Measurements from ENCODE around the gene MACROH2A2. TPM values are rescaled to one million over a fixed set of nuclear protein-coding genes. Genes with fewer than 3 reads are reported as not detected.
A peak's percentile ranks its signal among the peaks of the same experiment; 100 is the strongest.
"Not testable (repeated sequence)": the region's sequence is repeated elsewhere in the genome, so short reads cannot be mapped to it uniquely, and the experiment has no call there.

Gene MACROH2A2
- 8.4 TPM for total RNA-seq

- Histone ChIP-seq H3K4me1 (ENCODE audit: control insufficient read depth in 3 of 3, insufficient read depth in 3 of 3, low read length in 3 of 3) (peaks cover 7 to 14% (median 10%) of the 10 kb centered on the region in 3 donors), H3K27me3 (ENCODE audit: control insufficient read depth in 3 of 3, insufficient read depth in 3 of 3, low read length in 3 of 3) (peaks cover 4 to 21% (median 17%) of the 10 kb centered on the region in 3 donors), H3K36me3 (ENCODE audit: control insufficient read depth in 3 of 3, insufficient read depth in 3 of 3, low read length in 3 of 3) (no peaks in the 10 kb centered on the region)
Observed at GRCh38 chr10:70052462-70053217, at the start of gene MACROH2A2. MACROH2A2 (plus strand) TSS chr10:70052846; CDS start chr10:70075659, 22,813 bp downstream.

GRCh38 chr10:70007116-70007820, 45.4 kb upstream of the MACROH2A2 start:
- Histone ChIP-seq H3K4me1 (ENCODE audit: control insufficient read depth in 3 of 3, insufficient read depth in 3 of 3, low read length in 3 of 3) (no peaks in the 10 kb centered on the region), H3K36me3 (ENCODE audit: control insufficient read depth in 3 of 3, insufficient read depth in 3 of 3, low read length in 3 of 3) (no peaks in the 10 kb centered on the region), H3K27ac (ENCODE audit: low read depth, low read length) (no peak overlapping the region), H3K9me3 (ENCODE audit: control insufficient read depth in 3 of 3, low read length in 3 of 3) (no peaks in the 10 kb centered on the region), H3K9ac (ENCODE audit: low read depth in 1 of 3, low read length in 3 of 3) (no peak overlapping the region), H3K27me3 (ENCODE audit: control insufficient read depth in 3 of 3, insufficient read depth in 3 of 3, low read length in 3 of 3) (no peaks in the 10 kb centered on the region), H3K4me3 (ENCODE audit: low read length in 3 of 3) (no peak overlapping the region)

More at GRCh38 chr10:70052462-70053217, at the start of gene MACROH2A2:
- Histone ChIP-seq H3K4me3 (ENCODE audit: low read length in 3 of 3) (peak within 1 kb of the TSS; percentile 68 to 82 (median 78)), H3K27ac (ENCODE audit: low read depth, low read length) (no peak within 1 kb of the TSS), H3K9ac (ENCODE audit: low read depth in 1 of 3, low read length in 3 of 3) (peak within 1 kb of the TSS; percentile 73 to 82 (median 73)), H3K9me3 (ENCODE audit: control insufficient read depth in 3 of 3, low read length in 3 of 3) (no peaks in the 10 kb centered on the region)

GRCh38 chr10:70031215-70031614, 21.4 kb upstream of the MACROH2A2 start:
- Histone ChIP-seq H3K4me3 (ENCODE audit: low read length in 3 of 3) (no peak overlapping the region), H3K27ac (ENCODE audit: low read depth, low read length) (no peak overlapping the region), H3K27me3 (ENCODE audit: control insufficient read depth in 3 of 3, insufficient read depth in 3 of 3, low read length in 3 of 3) (peaks cover 0 to 3% (median 0%) of the 10 kb centered on the region in 3 donors), H3K4me1 (ENCODE audit: control insufficient read depth in 3 of 3, insufficient read depth in 3 of 3, low read length in 3 of 3) (no peaks in the 10 kb centered on the region), H3K36me3 (ENCODE audit: control insufficient read depth in 3 of 3, insufficient read depth in 3 of 3, low read length in 3 of 3) (no peaks in the 10 kb centered on the region), H3K9ac (ENCODE audit: low read depth in 1 of 3, low read length in 3 of 3) (no peak overlapping the region), H3K9me3 (ENCODE audit: control insufficient read depth in 3 of 3, low read length in 3 of 3) (peaks cover 0 to 5% (median 0%) of the 10 kb centered on the region in 3 donors)

GRCh38 chr10:70032667-70033289, 19.9 kb upstream of the MACROH2A2 start:
- no peaks in the 10 kb centered on the region for H3K4me1 ChIP-seq (ENCODE audit: control insufficient read depth in 3 of 3, insufficient read depth in 3 of 3, low read length in 3 of 3)
- H3K9me3 ChIP-seq (ENCODE audit: control insufficient read depth in 3 of 3, low read length in 3 of 3), result peaks cover 0 to 5% (median 0%) of the 10 kb centered on the region in 3 donors
- H3K4me3 ChIP-seq (ENCODE audit: low read length in 3 of 3), result no peak overlapping the region
- H3K27ac ChIP-seq (ENCODE audit: low read depth, low read length), result no peak overlapping the region
- peaks cover 0 to 6% (median 0%) of the 10 kb centered on the region in 3 donors for H3K27me3 ChIP-seq (ENCODE audit: control insufficient read depth in 3 of 3, insufficient read depth in 3 of 3, low read length in 3 of 3)
- H3K36me3 ChIP-seq (ENCODE audit: control insufficient read depth in 3 of 3, insufficient read depth in 3 of 3, low read length in 3 of 3), result no peaks in the 10 kb centered on the region
- H3K9ac ChIP-seq (ENCODE audit: low read depth in 1 of 3, low read length in 3 of 3), result no peak overlapping the region

- Histone ChIP-seq H3K9me3 (ENCODE audit: control insufficient read depth in 3 of 3, low read length in 3 of 3) (peaks cover 0 to 9% (median 0%) of the 10 kb centered on the region in 3 donors), H3K9ac (ENCODE audit: low read depth in 1 of 3, low read length in 3 of 3) (no peak overlapping the region), H3K4me1 (ENCODE audit: control insufficient read depth in 3 of 3, insufficient read depth in 3 of 3, low read length in 3 of 3) (no peaks in the 10 kb centered on the region), H3K27me3 (ENCODE audit: control insufficient read depth in 3 of 3, insufficient read depth in 3 of 3, low read length in 3 of 3) (peaks cover 0 to 6% (median 0%) of the 10 kb centered on the region in 3 donors), H3K27ac (ENCODE audit: low read depth, low read length) (no peak overlapping the region), H3K4me3 (ENCODE audit: low read length in 3 of 3) (no peak overlapping the region), H3K36me3 (ENCODE audit: control insufficient read depth in 3 of 3, insufficient read depth in 3 of 3, low read length in 3 of 3) (no peaks in the 10 kb centered on the region)
Observed at GRCh38 chr10:70034232-70034631, 18.4 kb upstream of the MACROH2A2 start.

- Histone ChIP-seq H3K4me1 (ENCODE audit: control insufficient read depth in 3 of 3, insufficient read depth in 3 of 3, low read length in 3 of 3) (no peaks in the 10 kb centered on the region), H3K9me3 (ENCODE audit: control insufficient read depth in 3 of 3, low read length in 3 of 3) (peaks cover 0 to 6% (median 0%) of the 10 kb centered on the region in 3 donors), H3K4me3 (ENCODE audit: low read length in 3 of 3) (no peak overlapping the region), H3K36me3 (ENCODE audit: control insufficient read depth in 3 of 3, insufficient read depth in 3 of 3, low read length in 3 of 3) (no peaks in the 10 kb centered on the region), H3K9ac (ENCODE audit: low read depth in 1 of 3, low read length in 3 of 3) (no peak overlapping the region), H3K27me3 (ENCODE audit: control insufficient read depth in 3 of 3, insufficient read depth in 3 of 3, low read length in 3 of 3) (peaks cover 0 to 6% (median 0%) of the 10 kb centered on the region in 3 donors), H3K27ac (ENCODE audit: low read depth, low read length) (no peak overlapping the region)
Observed at GRCh38 chr10:70035531-70035930, 17.1 kb upstream of the MACROH2A2 start.

- H3K9ac ChIP-seq (ENCODE audit: low read depth in 1 of 3, low read length in 3 of 3), result no peak overlapping the region
- peaks cover 0 to 8% (median 8%) of the 10 kb centered on the region in 3 donors for H3K27me3 ChIP-seq (ENCODE audit: control insufficient read depth in 3 of 3, insufficient read depth in 3 of 3, low read length in 3 of 3)
- H3K4me1 ChIP-seq (ENCODE audit: control insufficient read depth in 3 of 3, insufficient read depth in 3 of 3, low read length in 3 of 3), result no peaks in the 10 kb centered on the region
- H3K27ac ChIP-seq (ENCODE audit: low read depth, low read length), result no peak overlapping the region
- H3K36me3 ChIP-seq (ENCODE audit: control insufficient read depth in 3 of 3, insufficient read depth in 3 of 3, low read length in 3 of 3), result no peaks in the 10 kb centered on the region
- peaks cover 0 to 6% (median 0%) of the 10 kb centered on the region in 3 donors for H3K9me3 ChIP-seq (ENCODE audit: control insufficient read depth in 3 of 3, low read length in 3 of 3)
- H3K4me3 ChIP-seq (ENCODE audit: low read length in 3 of 3), result no peak overlapping the region
Observed at GRCh38 chr10:70038923-70039322, 13.7 kb upstream of the MACROH2A2 start.

GRCh38 chr10:70041016-70041415, 11.6 kb upstream of the MACROH2A2 start:
- Histone ChIP-seq H3K9me3 (ENCODE audit: control insufficient read depth in 3 of 3, low read length in 3 of 3) (peaks cover 0 to 6% (median 0%) of the 10 kb centered on the region in 3 donors), H3K27me3 (ENCODE audit: control insufficient read depth in 3 of 3, insufficient read depth in 3 of 3, low read length in 3 of 3) (peaks cover 0 to 8% (median 6%) of the 10 kb centered on the region in 3 donors), H3K27ac (ENCODE audit: low read depth, low read length) (no peak overlapping the region), H3K36me3 (ENCODE audit: control insufficient read depth in 3 of 3, insufficient read depth in 3 of 3, low read length in 3 of 3) (no peaks in the 10 kb centered on the region), H3K4me1 (ENCODE audit: control insufficient read depth in 3 of 3, insufficient read depth in 3 of 3, low read length in 3 of 3) (no peaks in the 10 kb centered on the region), H3K9ac (ENCODE audit: low read depth in 1 of 3, low read length in 3 of 3) (no peak overlapping the region), H3K4me3 (ENCODE audit: low read length in 3 of 3) (no peak overlapping the region)

GRCh38 chr10:70041739-70042138, 10.9 kb upstream of the MACROH2A2 start:
- not testable (repeated sequence) for H3K27me3 ChIP-seq (ENCODE audit: control insufficient read depth in 3 of 3, insufficient read depth in 3 of 3, low read length in 3 of 3); H3K4me3 ChIP-seq (ENCODE audit: low read length in 3 of 3); H3K27ac ChIP-seq (ENCODE audit: low read depth, low read length); H3K9me3 ChIP-seq (ENCODE audit: control insufficient read depth in 3 of 3, low read length in 3 of 3); H3K9ac ChIP-seq (ENCODE audit: low read depth in 1 of 3, low read length in 3 of 3); H3K4me1 ChIP-seq (ENCODE audit: control insufficient read depth in 3 of 3, insufficient read depth in 3 of 3, low read length in 3 of 3); H3K36me3 ChIP-seq (ENCODE audit: control insufficient read depth in 3 of 3, insufficient read depth in 3 of 3, low read length in 3 of 3)

Measured in skeletal muscle tissue (tissue), 4 donors.